Femur (tissue), 1 donor: ENCODE measurements around the gene TNFRSF4.

Source experiments
- DNase-seq: peaks from one replicate; pipeline ENCODE4 v3.0.0-alpha.2; 2017

Gene TNFRSF4

DNA sequence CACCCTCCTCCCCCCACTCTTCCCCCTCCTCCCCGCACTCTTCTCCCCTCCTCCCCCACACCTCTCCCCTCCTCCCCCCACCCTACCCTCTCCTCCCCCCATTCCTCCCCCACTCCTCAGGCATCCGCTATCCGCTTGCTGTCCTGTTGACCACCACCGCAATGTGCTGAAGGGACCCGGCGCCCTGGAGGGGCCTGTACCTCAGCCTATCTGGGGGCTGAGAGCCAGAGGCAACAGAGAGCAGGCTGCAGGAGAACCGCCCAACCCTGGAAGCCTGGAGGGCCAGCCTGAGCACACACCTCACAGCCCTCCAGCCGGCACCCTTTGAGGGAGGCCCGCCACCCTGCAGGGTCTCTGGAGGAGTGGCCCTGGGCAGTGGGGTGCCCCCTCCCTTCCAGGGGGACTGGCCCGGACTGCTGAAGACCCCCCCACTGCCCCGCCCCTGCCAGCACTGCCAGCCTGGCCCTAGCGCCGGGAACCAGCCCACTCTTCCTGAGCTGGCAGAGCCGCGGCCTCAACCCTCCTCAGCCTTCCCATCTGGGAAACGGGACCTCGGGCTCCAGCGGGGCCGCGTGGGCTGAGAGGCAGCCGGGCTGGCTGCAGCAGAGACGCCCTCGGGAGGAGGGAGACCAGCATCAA is 31.3 kb upstream of the TNFRSF4 start:
- no peak for DNase-seq

DNA sequence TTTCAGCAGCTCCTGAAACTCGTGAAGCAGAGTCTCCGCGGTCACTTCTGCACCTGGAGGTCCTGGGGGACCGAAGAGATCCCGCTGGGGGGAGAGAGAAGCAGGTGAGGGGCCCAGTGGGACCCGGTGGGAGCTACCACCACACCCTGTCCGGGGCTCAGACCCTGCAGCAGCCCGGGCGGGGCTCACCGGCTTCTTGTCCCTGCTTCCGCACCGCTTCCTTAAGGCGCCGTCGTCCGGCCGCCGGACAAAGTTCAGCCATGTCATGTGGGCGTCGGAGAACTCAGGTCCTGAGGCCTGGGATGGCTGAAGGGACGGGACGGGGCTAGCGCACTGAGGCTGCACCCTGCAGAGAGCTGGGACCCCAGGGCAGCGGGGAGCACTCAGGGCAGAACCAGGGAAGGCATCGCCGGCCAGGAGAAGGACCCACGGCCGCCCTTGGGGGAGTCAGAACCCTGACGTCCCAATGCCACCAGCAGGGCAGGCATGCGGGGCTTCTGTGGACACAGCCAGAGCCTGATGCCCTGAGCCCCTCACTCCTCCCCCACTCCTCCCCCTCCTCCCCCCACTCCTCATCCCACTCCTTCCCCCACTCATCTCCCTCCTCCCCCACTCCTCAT is 30.3 kb upstream of the TNFRSF4 start:
- DNase-seq: no peak

DNA sequence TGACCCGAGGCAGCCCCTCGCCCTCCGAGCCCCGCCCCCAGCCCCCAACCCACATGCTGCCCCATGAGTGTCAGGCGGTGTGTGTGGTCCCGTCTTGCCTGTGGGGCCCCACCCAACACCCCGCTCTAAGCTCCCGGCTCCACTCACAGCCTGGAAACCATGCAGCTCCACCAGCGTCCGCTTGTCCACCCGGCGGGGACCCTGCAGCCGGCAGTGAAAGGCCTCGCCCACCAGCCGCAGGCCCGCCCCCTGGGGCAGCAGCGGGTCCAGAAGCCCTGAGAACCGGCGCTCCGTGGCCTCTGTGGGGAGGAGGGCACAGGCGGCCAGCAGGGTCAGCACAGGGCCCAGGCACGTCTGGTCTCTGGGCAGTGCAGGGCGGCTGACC is 29.8 kb upstream of the TNFRSF4 start:
- no peak for DNase-seq

DNA sequence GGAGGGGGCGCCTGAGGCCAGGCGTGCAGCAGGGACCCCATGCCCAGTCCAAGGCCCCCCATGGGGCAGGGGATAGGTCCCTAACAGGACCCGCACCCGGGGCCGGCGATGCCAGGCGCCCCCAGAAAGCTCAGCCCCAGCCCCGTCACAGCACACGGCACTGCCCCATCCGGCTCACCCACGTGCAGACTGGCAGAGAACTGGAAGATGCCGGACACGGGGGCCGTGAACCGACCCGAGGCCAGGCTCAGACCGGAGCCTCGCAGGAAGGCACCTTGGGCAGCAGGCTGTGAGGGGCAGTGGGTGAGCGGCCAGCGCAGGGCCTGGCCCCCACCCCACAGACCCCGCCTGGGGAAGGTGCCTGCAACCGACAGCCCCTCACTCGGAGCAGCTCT is 29.3 kb upstream of the TNFRSF4 start:
- DNase-seq: no peak

DNA sequence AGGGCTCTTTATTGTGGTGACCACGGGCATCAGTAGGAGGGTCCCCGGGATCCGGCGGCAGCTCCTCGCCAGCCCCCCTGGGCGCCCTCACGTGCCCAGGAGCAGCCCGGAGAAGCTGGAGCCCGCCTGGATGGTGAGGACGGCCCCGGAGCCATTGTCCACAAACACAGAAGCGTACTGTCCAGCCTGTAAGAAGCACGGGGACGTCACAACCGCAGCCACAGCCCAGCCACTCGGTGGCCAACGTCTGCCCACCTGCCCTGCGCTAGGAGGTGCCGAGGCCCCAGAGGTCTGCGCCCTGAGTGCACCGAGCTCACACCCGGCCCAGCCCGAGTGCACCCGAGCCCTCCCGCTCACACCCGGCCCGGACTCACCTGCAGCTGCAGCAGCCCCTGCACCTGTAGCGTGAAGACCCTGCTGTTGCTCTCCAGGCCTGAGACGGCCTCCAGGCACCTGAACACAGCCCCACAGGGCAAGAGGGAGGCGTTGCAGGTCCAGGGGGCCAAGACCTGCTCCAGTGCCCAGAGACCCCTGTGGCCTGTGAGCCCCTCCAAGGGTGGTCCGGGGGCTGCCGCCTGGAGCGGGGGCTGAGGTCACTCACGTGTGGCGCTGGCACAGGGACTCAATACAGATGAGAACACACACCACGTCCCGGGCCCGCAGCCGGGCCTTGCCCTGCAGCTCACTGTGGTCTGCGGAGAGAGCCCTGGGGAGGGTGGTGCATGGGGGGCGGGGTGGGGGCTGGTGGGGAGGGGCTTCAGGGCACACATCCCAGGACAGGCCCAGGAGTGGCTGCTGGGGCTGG is 28.7 kb upstream of the TNFRSF4 start:
- DNase-seq: no peak

DNA sequence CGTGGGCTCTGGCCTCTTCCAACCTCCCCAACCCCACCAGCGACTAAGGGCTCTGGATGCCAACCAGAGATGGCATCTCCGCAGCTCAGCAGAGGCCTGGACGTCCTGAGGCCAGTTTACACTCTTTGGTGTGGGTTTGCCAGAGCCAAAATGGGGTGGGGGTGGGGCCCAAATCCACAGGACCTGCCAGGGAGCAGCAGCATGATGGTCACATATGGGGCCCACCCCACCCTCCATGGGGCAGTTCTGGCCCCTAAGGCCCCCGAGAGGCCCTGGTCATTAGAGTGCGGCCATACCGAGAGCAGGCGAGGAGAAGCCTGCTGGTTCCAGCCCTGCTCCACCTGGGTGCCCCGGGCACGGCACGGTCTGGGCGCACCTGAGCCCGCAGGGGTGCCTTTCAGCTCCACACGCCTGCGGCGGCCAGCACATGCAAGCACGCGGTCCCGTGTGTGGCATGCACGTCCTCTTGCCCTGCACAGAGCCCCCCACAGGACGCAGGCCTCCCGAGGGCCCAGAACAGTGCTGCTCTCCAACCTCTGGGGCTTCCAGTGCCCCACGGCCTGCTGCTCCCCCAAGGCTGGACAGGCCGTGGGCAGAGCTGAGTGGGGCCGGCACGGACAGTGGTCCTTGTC is 27.8 kb upstream of the TNFRSF4 start:
- no peak for DNase-seq

DNA sequence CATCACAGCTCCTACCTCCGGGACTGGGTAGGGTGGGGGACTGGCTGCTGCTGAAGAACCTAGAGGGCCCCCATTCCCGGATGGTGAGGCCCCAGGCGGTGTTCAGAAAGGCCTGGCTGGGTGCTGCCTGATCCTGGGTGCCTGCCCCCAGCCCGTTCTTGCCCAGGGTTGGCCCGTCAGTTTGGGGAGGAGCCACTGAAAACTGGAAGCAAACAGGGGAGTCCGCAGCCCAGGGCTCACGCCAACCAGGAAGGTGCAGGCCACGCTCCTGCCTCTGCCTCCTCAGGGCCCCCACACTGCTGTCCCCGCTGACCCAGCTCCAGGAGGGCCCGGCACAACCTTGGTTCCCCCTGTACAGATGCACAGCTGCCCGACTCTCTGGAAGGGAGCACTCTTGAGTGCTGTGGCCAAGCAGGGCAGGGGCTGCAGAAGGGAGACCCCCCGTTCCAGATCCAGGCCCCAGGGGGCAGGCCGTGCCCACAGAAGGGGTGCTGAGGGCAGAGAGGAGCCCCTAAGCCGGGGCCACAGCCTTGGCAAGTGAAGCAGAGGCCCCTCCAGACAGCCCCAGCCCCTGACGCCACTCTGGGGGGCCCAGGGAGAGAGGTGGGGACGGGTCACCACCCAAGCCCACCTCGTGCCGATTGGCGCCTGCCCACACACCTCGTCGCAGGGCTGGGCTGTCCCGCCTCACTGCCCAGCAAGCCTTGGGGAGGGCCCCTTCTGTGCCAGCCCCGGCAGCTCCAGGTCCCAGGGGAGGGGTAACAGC is 27.1 kb upstream of the TNFRSF4 start:
- no peak for DNase-seq

DNA sequence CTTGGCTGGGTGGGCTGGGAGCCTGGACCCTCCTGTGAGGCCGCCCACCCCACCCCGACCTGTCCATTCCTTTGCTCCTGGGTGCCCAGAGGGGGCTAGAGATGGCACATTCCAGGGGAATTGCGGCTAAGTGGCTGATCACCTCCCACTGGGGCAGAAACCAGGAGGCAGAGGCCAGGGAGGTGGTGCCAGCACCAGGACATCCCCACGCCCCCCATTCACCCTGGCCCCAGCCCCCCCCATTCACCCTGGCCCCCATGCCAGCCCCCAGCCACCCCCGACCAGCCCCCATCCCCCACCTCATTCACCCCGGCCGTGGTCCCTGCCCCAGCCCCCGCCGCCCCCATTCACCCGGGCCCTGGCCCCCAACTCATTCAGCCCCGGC is 26.4 kb upstream of the TNFRSF4 start:
- DNase-seq: no peak

DNA sequence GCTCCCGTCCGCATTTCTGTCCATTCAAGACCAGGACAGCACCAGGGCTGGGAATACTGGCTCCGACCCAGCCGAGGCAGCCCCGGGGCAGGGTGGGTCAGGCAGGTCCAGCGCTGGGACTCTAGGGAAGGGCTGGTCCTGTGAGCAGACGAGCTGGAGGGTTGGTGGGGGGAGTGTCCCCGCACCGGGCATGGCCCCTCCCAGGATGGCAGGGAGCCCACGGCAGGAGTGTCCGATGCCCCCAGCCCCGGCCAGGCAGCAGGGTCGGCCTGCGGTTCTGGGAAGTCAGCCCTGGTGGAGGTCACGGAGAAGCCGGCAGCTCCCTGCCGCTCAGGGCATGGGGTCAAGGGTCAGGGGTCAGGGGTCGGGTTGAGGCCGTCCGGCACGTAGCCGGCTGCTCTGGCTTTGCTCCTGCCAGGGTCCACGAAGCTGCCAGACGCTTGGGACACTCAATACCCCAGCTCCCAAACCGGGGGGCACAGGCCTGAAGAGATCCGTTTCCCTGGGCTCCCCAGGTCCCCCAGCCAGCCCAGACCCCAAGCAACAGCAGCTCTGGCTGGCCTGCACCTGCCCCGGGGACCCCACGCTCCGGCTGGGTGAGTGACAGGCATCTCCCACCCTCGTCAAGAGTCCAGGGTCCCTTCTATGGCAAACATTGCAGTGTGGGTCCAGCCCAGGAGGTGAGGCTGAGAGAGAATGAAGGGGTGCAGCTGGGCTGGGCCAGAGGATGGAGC is 25.8 kb upstream of the TNFRSF4 start:
- DNase-seq: no peak

DNA sequence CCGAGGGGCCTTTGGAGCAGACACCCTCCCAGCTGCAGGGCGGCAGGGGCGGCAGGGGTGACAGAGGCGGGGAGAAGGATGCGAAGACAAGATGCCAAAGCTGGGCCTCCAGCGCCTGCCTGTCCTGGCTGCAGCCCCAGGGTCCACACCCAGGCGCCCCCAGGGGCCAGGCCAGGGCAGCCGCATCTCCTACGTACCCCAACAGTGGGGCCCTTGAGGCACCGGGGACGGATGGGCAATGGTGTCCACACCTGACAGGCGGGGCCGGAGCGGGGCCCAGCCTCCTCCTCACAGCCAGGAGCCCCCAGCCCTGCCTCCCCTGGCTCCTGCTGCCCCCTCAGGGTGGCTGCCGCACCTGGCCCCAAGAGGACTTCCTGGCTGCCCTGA is 25.3 kb upstream of the TNFRSF4 start:
- no peak for DNase-seq

DNA sequence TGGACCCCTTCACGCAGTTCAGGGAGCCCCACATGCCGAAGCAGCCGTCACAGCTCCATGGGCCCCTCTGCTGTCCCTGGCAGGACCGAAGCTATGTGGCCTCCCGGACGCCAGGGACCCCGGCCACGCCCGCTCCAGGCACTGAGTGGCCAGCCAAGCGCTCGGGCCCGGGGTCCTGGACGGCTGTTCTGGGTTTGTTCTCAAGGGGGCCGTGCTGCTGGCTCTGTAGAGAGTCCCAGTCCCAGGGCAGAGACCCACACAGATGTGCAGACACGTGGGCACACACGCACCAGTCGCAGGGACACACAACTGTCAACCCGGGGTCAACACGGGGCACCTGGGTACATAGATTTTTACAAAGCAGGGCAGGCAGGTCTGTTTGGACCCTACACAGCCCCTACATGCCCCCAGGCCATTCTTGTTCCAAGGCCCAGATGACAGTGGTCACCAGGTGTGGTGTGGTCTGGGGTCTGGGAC is 24.8 kb upstream of the TNFRSF4 start:
- DNase-seq: no peak

DNA sequence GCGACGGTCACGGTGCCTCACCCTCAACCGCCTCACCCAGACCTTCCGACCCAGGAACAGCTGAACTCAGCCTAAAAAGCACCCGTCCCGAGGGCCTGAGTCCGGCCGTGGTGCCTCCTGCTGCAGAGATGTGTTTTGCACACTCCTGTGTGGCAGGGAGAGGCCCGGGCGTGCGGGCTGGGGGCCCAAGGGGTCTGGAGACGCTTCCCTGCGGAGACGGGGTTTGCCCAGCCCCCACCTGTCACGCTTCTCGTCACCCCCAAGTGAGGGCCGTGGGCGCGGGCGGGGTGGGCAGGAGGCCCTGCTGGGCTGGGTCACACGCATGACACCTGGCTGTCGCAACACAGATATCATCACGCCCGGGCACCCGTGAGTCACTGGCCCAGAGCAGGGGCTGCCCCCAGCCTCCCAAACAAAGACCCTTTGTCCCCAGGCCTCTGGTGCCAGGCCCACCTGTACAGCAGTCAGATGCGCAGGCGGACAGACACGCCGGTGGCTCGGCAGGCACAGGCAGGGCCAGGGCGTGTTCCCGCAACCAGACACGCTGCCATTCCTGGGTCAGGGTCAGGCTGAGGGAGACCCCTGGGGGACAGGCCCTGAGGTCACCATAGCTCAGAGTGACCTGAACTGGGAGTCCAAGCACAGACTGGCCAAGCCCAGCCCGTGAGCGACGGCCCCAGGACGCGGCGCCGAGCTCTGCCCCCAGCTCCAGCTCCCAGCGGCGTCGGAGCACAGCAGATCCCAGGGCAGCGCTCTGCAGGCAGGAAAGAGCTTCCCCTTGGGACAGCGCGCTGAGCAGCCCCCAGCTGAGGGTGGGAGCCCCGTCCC is 24.1 kb upstream of the TNFRSF4 start:
- no peak for DNase-seq

DNA sequence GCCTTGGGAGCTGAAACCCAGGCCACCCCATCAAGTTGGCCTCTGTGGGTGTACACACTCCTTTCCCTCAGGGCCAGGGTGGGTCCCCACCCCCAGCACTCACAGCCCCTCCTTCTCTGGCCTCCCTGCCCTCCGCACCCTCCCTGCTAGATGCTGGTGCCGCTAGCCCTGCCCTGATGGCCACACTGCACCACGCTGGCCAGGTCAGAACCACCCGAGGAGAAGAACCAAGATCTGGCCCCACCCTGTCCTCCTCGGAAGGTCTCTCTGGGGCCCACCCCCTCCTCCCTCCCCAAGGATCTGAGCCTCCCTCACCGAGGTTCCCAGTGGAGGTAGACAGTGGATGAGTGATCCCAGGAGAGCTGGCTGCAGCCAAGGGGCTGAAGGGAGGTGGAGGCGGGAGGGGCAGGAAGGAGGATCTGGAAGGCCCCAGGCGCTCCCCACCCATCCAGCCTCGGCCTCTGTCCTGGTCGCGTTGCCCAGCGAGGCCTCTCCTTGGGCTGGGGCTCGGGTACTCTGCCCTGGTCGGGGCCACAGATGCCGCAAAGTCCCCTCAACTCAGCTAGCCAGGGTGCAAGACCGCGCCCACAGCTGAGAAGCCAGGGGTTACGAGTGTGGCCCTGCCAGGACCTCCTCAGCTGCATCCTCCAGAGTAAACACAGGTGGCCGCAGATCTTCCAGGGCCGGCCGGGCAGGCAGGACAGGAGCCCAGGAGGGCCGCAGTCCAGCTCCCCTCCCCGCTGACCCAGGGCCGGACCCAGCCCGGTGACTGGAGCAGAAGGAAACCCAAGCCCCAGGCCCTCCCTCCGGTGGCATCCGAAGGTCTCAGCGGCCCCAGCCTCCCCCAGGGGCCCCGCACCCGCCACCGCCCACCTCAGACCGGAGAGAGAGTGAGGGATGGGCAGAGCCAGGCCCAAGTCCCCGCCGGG is 23.3 kb upstream of the TNFRSF4 start:
- no peak for DNase-seq

DNA sequence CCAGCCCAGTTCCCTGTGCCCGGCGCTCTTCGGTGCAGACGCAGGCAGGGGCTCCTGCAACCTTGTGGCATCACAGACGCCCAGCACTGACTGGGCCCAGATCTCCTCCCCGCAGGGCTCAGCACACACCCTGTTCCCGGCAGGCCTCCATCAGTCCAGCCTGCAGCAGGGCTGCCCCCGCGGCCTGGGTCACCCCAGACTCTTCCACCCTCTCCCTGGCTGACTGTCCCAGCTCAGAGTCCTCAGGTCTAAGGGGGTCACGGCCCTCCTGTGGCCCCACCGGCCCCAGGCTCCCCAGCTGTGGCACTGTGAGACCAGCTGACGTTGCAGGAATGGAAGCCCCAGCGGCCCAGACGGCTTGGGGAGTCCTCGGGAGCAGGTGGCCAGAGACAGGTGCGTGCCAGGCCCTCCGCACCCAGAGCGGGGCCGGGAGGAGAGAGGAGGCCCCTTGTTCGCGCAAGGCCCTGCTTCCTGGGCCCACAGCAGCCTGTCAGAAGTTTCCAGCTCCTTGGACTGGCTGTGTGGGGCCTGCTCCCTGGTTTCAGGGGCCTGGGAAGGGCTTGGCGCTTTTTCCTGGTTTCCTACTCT is 22.3 kb upstream of the TNFRSF4 start:
- DNase-seq: no peak

DNA sequence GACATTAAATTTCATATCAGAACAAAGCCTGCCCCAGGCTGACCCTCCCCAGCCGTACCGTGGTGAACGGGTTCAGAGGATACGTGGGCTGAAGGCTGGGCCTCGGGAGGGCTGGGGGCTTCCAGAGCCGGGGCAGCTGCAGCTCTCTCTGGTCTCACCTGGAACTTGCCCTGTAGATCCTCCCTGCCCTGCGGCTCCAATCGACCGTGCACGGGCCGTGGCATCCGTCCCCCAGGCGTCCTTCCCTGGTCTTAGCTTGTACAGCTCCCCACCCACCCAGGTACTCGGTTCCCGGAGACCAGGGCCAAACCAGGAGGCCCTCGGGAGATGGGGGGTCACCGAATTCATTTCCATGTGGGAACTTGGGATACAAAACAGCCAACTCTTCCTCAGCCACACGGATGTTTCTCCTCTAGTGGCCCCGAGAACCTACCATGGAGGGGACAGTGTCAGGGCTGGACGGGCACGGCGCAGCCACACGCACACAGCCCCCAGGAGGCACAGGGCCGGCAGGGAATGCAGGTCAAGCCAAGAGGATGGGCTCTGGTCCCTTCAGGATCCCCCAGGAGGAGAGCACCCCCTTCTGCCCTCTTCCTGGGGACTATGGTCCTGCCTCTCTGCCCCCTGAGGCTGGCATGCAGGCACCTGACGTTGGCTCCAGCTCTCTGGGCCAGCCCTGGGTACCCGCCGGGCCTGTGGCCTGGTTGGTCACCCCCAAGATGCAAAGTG is 21.2 kb upstream of the TNFRSF4 start:
- no peak for DNase-seq

DNA sequence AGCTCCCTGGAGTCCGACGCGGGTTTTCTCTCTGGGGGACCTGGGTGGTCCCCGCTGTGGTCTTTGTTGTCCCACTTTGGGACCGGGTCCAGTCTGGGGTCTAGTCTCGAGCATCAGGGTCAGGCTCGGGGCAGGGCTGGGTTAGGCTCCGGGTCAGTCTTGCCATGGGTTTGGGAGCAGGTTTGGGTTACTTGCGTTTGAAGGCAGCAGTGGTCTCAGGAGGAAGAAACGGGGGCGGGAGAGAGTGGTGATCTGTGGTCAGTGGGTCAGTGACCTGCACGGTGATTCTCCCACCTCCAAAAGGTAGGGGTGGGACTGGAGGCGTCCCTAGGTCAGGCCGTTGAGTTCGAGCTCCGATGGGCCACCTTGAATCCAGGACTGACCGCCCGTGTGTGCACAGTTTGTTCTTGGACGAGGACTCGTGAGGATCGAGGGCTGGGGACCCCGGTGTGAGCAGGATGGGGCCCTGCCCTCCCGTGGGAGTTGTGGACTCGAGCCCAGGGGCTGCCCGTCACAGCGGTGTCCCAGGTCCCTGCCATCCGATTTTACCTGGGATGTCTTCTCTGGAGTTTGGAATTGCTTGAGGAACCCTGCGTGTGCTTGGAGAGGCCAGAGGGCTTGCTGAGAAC is 20.3 kb upstream of the TNFRSF4 start:
- no peak for DNase-seq

DNA sequence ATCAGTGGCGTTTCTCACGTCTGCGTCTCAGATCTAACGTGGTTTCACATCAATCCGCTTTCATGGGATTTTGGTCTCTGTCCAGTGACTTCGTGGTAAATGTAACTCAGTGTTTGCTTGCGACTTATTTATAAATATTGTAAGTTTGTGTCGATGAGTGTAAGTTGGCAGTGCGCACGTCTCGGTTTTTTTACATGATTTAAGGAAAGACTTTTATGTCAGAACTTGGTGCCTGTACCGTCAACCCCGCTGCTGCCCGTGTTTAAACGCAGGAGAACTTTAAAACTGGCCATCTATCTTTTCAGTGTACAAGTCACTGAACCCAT is 19.6 kb upstream of the TNFRSF4 start:
- DNase-seq: no peak

DNA sequence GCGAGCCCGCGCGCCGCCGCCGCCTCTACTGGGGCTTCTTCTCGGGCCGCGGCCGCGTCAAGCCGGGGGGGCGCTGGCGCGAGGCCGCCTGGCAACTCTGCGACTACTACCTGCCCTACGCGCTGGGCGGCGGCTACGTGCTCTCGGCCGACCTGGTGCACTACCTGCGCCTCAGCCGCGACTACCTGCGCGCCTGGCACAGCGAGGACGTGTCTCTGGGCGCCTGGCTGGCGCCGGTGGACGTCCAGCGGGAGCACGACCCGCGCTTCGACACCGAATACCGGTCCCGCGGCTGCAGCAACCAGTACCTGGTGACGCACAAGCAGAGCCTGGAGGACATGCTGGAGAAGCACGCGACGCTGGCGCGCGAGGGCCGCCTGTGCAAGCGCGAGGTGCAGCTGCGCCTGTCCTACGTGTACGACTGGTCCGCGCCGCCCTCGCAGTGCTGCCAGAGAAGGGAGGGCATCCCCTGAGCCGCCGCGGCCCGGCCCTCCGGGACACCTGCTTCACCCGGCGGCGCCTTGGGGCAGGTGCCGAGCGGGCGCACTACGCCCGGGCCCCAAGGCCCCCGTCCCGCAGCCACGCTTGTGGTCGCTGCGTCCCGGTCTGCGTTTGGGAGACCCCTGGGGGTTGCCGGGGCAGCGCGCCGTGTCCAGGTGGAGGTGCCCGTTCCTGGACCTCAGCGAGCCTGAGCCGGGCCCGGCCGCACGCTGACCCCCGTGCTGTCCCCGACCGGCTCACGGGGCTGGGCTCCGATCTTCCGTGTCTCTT is 19.0 kb upstream of the TNFRSF4 start:
- DNase-seq: no peak
